GM18526 (cell line): Measurements from ENCODE around the gene ABI3.

Experiments
- POLR2A ChIP-seq: IDR thresholded peaks from 3 replicates; pipeline ENCODE4 v1.6.1; 2011; ENCODE audit not compliant: insufficient read length; ENCODE audit errors: extremely low read depth

The ABI3 gene

DNA sequence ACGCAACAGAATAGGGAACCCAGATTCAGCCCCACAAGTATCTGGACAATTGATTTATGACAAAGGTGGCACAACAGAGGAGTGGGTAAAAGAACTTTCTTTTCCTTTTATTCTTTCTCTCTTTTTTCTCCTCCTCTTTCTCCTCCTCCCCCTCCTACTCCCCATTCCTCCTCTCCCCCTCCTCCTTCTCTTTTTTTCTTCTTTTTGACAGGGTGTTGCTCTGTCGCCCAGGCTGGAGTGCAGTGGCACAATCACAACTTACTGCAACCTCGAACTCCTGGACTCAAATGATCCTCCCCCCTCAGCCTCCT lies 16.3 kb upstream of the ABI3 start:
- TF ChIP-seq POLR2A, result no peak

- TF ChIP-seq POLR2A, result no peak
These were observed 14.8 kb upstream of the ABI3 start for GRCh38 chr17:49195751-49196150.

DNA sequence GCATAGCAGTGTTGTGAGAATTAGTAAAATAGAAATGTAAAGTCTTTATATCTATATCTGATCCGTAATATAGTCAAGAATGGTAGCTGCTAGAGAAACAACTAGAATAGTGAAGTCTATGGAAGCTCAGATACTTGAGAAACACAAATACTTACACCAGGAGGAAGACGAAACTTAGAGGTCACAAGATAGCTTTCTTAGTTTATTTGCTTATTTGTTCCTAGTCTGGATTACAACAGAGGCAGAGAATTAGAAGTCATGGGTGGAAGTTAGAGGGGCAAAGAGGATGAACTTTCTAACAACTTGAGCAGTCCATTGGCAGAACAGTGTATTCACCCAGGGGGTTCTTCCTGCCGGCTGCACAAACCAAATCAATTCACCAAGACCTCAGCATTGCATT lies 14.0 kb upstream of the ABI3 start:
- TF ChIP-seq POLR2A, result no peak

- TF ChIP-seq POLR2A, result no peak
These were observed 13.0 kb upstream of the ABI3 start for GRCh38 chr17:49197346-49197998.

- no peak for TF ChIP-seq POLR2A
These were observed 12.3 kb upstream of the ABI3 start for GRCh38 chr17:49198211-49198610.

- TF ChIP-seq POLR2A, result no peak
These were observed 10.0 kb upstream of the ABI3 start for GRCh38 chr17:49200423-49201083.

DNA sequence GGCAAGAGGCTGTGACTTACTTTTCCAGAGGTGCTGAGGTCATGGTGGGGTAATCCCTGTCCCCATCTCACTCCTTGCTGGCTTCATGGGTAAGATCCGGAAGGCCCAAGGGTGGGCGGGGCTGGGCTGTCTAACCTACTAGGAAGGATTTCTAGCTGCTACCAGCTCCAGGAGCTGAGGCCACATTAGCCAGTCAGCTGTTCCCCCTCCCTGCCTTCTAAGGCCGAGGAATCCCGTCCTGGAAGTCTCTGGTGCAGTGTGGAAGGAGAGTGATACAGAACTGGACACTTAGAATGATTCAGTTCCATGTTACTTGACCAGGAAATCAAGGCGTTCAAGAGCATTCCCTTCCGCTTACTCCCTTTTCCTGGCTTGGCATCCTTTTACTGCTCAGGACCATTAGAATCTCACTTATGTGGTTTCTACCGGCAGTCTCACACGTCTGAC lies 9.0 kb upstream of the ABI3 start:
- no peak for TF ChIP-seq POLR2A

- TF ChIP-seq POLR2A, result no peak
These were observed 6.7 kb upstream of the ABI3 start for GRCh38 chr17:49203796-49204195.

DNA sequence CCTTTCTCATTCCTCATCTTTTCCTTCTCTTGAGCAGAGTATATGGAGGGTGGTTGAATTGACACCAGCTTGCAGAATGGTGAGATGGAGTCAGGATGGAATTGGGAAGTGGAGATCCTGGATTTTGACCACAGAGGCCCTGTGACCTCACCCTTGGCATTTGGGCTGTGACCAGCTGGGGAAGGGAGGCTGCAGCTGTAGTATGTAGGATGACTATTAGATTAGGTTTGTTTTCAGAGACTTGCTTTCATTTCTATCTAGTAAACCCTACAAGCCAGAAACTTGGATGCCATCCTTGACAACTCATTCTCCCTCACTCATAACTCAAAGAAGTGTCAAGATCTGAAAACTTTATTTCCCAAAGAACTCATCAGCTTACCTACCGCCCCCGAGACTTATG lies 6.0 kb upstream of the ABI3 start:
- no peak for TF ChIP-seq POLR2A

DNA sequence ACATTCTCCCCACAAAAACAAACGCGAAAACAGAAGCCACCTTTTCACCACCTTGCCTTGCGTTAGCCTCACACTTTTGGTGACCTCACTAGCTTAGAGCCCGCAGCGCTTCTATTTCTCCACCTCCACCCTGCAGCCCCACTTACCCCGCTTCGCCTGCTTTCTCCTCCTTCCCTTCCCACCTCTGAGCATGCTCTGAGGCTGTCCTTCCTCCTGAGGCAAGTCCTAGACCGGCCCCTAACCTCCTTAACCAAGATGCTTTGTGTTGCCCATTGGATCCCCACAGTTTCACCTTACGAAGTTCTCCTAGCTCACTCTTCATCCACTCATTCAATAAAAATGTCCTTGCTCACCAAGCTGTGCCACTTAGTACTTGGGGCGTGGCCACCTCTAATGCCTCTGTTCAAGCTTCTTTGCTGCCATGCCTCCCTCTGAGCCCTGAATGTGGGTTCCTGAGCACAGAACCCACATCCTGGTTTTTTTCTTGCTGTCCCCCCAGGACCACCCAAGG lies 1.4 kb upstream of the ABI3 start:
- no peak for TF ChIP-seq POLR2A

- no peak for TF ChIP-seq POLR2A
These were observed 2.9 kb downstream of the ABI3 start for GRCh38 chr17:49213399-49213798.

DNA sequence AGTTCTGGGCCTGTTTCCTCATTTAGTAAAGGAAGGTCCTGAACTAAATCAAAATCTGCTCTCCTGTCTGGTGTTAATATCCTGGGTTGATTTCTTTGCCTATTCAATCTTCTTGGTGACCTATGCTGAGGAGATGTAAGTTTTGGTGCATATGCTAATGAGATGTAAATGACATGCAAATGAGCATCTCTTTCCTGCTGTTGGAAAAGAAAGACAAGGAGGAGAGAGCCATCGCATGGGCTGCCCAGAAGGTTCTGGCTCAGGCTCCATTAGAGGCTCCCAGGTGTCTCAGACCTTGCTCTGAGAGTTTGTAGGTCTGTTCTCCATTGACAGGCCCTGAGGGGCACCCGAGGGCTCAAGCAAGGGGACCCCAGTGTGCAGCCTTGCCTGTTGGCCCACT lies 3.3 kb downstream of the ABI3 start:
- peak; percentile 20 for TF ChIP-seq POLR2A

GRCh38 chr17:49214676-49215360 lies 4.3 kb downstream of the ABI3 start:
- TF ChIP-seq POLR2A, result no peak

DNA sequence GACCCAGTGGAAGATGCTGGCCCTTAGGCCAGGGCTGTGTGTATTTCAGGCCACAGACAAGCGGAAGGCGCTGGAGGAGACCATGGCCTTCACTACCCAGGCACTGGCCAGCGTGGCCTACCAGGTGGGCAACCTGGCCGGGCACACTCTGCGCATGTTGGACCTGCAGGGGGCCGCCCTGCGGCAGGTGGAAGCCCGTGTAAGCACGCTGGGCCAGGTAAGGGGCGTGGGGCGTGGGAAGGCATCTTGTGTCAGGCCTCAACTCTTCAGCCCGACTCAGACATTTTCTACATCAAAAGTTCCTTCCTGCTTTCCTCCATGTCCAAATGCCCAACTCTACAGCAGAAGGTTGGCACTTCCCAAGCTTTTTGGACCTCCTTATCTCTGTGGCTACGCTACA lies 6.0 kb downstream of the ABI3 start:
- no peak for TF ChIP-seq POLR2A

DNA sequence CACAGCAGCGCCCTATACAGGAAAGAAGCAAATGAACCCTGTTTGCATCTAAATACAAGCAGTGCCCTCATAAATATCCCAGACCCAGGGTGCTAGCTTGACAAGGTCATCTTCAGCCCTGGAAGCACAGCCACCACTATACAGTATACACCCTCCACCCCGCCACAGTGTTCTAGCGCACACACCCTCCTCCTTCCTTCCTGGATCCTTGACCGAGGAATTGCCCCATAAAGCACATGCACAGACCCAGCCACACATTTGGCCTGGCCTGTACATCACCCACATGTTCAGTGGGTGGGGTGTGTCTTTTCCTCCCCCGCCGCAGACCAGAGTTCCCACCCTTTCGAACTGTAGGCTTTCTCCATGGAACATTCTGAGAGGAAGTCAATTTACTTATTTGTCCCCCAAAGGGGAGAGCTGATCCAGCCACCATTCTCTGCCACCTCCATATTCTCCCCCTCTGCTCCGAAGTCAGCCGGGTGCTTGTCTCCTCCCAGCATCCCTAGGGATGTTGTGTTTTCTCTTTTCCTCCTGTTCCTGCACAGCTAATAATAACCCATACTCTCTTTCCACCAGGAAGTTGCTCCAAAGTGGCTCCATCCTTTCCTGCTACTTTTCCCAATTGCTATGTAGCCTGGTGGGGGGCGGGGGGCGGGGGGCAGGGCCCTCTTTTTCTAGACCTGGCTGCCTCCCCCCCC lies 6.6 kb downstream of the ABI3 start:
- no peak for TF ChIP-seq POLR2A

DNA sequence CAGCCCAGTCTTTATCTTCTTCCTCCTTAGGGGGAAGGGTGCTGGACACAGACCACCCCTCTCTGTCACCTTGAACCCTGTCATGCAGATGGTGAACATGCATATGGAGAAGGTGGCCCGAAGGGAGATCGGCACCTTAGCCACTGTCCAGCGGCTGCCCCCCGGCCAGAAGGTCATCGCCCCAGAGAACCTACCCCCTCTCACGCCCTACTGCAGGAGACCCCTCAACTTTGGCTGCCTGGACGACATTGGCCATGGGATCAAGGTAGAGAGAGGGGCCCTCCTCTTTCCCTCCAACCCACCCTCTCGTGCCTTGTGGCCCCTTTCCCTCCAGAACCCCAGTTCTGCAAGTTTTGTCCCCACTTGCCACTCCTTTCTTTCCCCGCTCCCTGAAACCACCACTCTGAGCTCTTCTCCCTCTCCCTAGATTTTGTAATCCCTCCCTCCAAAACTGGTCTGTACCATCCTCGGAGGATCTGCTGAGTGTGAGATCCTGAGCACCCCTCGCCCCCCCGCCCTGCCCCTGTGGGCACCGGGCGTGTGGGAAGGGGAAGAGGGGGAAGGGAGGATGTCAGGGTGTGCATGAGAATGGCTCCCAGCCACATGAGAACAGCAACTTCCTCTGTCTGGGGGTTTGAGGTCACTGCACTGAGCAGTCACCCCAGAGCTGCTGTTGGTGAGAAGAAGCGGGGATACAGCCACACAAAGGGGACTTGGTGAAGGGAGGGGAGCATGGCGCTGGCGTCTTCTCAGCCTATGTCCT lies 7.3 kb downstream of the ABI3 start:
- TF ChIP-seq POLR2A, result peak; percentile 12
